Activated T-cell treated with anti-CD3 and anti-CD28 coated beads, Interleukin-2, amount 50 U/mL, for 24 hours (primary cell): Measurements from ENCODE around the gene GCAT.

Experiments used
- DNase-seq: peaks from one replicate; pipeline ENCODE4 v3.0.0-alpha.2; 2020
- H3K27ac Mint-ChIP-seq: 2 replicates; pipeline ENCODE4 v1.8.0; 2020; ENCODE audit warnings: mild to moderate bottlenecking, mixed read lengths
- H3K27me3 Mint-ChIP-seq: 2 replicates; pipeline ENCODE4 v1.8.0; 2020; ENCODE audit warnings: mixed read lengths
- H3K36me3 Mint-ChIP-seq: 2 replicates; pipeline ENCODE4 v1.8.0; 2020; ENCODE audit warnings: low read depth, mixed read lengths
- H3K4me1 Mint-ChIP-seq: 2 replicates; pipeline ENCODE4 v1.8.0; 2020; ENCODE audit warnings: low read depth, mixed read lengths
- H3K4me3 Mint-ChIP-seq: 2 replicates; pipeline ENCODE4 v1.8.0; 2020; ENCODE audit warnings: mild to moderate bottlenecking, moderate library complexity, mixed read lengths
- H3K9me3 Mint-ChIP-seq: 2 replicates; pipeline ENCODE4 v1.8.0; 2020; ENCODE audit warnings: mixed read lengths

The GCAT gene

DNA sequence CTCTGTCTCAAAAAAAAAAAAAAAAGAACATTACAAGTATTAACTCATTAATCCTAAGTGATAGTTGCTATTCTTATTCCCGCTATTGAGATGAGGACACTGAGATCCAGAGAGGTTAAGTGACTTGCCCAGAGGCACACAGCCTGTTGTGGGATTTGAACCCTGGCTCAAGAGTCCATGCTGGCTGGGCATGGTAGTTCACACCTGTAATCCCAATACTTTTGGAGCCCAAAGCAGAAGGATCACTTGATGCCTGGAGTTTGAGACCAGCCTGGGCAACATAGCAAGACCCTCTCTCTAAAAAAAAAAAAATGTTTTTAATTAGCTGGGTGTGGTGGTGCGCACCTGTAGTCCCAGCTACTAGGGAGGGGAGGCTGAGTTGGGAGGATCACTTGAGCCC is 4.1 kb downstream of the GCAT start:
- no peaks in the 10 kb centered on the region for H3K36me3 Mint-ChIP-seq
- peaks cover 13% of the 10 kb centered on the region for H3K4me1 Mint-ChIP-seq
- H3K27me3 Mint-ChIP-seq = peaks cover 57% of the 10 kb centered on the region
- no peak overlapping the region for H3K27ac Mint-ChIP-seq
- no peak overlapping the region for H3K4me3 Mint-ChIP-seq
- H3K9me3 Mint-ChIP-seq = no peaks in the 10 kb centered on the region
- no peak for DNase-seq

GRCh38 chr22:37812869-37813678 is 5.3 kb downstream of the GCAT start:
- no peak for DNase-seq
- H3K9me3 Mint-ChIP-seq = no peaks in the 10 kb centered on the region

DNA sequence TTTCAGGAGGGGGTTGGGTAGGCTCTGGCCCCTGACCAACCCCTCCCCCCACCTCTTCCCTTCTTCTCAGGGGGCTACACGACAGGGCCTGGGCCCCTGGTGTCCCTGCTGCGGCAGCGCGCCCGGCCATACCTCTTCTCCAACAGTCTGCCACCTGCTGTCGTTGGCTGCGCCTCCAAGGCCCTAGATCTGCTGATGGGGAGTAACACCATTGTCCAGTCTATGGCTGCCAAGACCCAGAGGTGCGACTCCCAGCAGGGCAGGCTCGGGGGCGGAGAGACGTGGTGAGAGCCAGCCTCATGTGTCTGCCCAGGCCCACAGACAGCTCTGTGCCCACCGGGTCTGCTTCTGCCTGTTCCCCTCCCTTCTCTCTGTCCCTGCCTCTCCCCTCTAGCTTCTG is 7.9 kb downstream of the GCAT start:
- DNase-seq = no peak
- H3K4me3 Mint-ChIP-seq = no peak overlapping the region
- H3K36me3 Mint-ChIP-seq = no peaks in the 10 kb centered on the region
- no peak overlapping the region for H3K27ac Mint-ChIP-seq
- H3K4me1 Mint-ChIP-seq = peaks cover 16% of the 10 kb centered on the region
- H3K27me3 Mint-ChIP-seq = peaks cover 46% of the 10 kb centered on the region
- no peaks in the 10 kb centered on the region for H3K9me3 Mint-ChIP-seq

More at GRCh38 chr22:37812869-37813678, 5.3 kb downstream of the GCAT start:
- peaks cover 49% of the 10 kb centered on the region for H3K27me3 Mint-ChIP-seq
- H3K36me3 Mint-ChIP-seq = no peaks in the 10 kb centered on the region
- no peak overlapping the region for H3K4me3 Mint-ChIP-seq
- H3K27ac Mint-ChIP-seq = no peak overlapping the region
- peaks cover 12% of the 10 kb centered on the region for H3K4me1 Mint-ChIP-seq

DNA sequence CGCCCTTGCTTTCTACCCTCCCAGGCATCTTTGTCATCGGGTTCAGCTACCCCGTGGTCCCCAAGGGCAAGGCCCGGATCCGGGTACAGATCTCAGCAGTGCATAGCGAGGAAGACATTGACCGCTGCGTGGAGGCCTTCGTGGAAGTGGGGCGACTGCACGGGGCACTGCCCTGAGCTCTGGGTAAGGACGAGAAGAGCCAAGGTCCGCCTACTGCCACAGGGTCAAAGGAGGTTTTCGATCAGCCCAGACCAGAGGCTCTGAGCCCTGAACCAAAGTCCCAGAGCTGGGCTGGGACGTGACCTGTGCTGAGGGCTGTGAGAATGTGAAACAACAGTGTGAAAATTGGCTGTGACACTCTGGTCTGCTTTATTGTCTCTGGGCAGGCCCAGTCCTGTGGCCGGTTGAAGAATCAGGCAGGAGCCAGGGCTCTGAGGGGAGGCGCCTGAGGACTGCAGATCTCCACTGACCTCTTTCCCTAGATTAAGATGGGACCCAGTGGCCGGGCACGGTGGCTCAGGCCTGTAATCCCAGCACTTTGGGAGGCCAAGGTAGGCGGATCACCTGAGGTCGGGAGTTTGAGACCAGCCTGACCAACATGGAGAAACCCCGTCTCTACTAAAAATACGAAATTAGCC is 8.9 kb downstream of the GCAT start:
- no peak overlapping the region for H3K4me3 Mint-ChIP-seq
- H3K4me1 Mint-ChIP-seq = peaks cover 16% of the 10 kb centered on the region
- H3K27me3 Mint-ChIP-seq = peaks cover 44% of the 10 kb centered on the region
- H3K36me3 Mint-ChIP-seq = no peaks in the 10 kb centered on the region
- no peaks in the 10 kb centered on the region for H3K9me3 Mint-ChIP-seq
- no peak overlapping the region for H3K27ac Mint-ChIP-seq
- no peak for DNase-seq

GRCh38 chr22:37817705-37818408 is 10.1 kb downstream of the GCAT start:
- Mint-ChIP-seq H3K36me3 (no peaks in the 10 kb centered on the region), H3K4me1 (peaks cover 16% of the 10 kb centered on the region), H3K27ac (no peak overlapping the region), H3K4me3 (peak overlapping the region; percentile 20), H3K27me3 (peaks cover 43% of the 10 kb centered on the region), H3K9me3 (no peaks in the 10 kb centered on the region)
- DNase-seq = peak; percentile 93

GRCh38 chr22:37818409-37819104 is 10.8 kb downstream of the GCAT start:
- Mint-ChIP-seq H3K4me1 (peaks cover 16% of the 10 kb centered on the region), H3K9me3 (no peaks in the 10 kb centered on the region), H3K4me3 (peak overlapping the region; percentile 39), H3K27me3 (peaks cover 45% of the 10 kb centered on the region), H3K27ac (no peak overlapping the region), H3K36me3 (no peaks in the 10 kb centered on the region)
- DNase-seq = peak; percentile 81

- H3K27me3 Mint-ChIP-seq = peaks cover 50% of the 10 kb centered on the region
- DNase-seq = no peak
- no peak overlapping the region for H3K4me3 Mint-ChIP-seq
Observed at GRCh38 chr22:37819105-37819433, 11.3 kb downstream of the GCAT start.

GRCh38 chr22:37820350-37820749 is 12.6 kb downstream of the GCAT start:
- no peak overlapping the region for H3K4me3 Mint-ChIP-seq
- no peaks in the 10 kb centered on the region for H3K36me3 Mint-ChIP-seq
- no peaks in the 10 kb centered on the region for H3K9me3 Mint-ChIP-seq
- DNase-seq = no peak
- no peak overlapping the region for H3K27ac Mint-ChIP-seq
- peaks cover 19% of the 10 kb centered on the region for H3K4me1 Mint-ChIP-seq
- peaks cover 54% of the 10 kb centered on the region for H3K27me3 Mint-ChIP-seq

More at GRCh38 chr22:37819105-37819433, 11.3 kb downstream of the GCAT start:
- no peaks in the 10 kb centered on the region for H3K9me3 Mint-ChIP-seq
- H3K4me1 Mint-ChIP-seq = peaks cover 16% of the 10 kb centered on the region
- H3K36me3 Mint-ChIP-seq = no peaks in the 10 kb centered on the region
- H3K27ac Mint-ChIP-seq = no peak overlapping the region

DNA sequence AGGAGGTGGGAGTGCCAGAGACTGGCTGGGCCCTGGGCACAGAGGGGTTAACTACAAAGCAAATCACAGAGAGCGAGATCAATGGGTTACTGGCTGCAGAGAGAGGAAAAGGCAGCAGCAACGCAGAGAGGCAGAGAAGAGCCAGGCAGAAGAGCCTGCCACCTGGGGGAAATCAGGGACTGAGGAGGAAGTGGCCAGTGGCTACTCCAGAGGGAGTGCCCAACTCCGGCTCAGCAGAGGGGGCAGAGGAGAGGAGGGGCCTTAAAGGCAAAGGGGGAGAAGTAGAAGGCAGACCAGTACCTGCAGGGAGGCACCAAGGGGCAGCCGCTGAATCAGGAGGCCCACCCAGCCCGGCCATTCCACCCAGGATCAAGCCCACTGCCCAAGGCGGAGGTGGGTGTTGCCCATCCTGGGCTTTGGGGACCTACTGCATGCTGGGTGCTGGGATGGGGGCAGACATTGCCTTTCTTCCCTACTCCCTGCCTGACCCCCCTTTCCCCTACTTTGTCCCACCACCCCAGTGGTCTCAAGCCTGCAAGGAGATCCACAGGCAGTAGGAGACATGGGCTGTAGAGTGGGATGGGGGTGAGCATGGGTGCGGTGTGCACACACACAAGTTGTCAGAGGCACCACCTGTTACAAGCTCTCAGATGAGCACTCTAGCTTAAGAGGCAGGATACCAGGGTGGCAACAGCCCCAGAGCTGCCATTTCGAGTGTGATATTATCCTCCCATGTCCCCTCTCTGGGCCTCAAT is 14.5 kb downstream of the GCAT start:
- no peaks in the 10 kb centered on the region for H3K9me3 Mint-ChIP-seq
- H3K27me3 Mint-ChIP-seq = peaks cover 56% of the 10 kb centered on the region
- H3K27ac Mint-ChIP-seq = no peak overlapping the region
- peaks cover 20% of the 10 kb centered on the region for H3K4me1 Mint-ChIP-seq
- no peak for DNase-seq
- no peaks in the 10 kb centered on the region for H3K36me3 Mint-ChIP-seq
- no peak overlapping the region for H3K4me3 Mint-ChIP-seq

- peak within 1 kb of the TSS; percentile 59 for H3K4me3 Mint-ChIP-seq
- DNase-seq = no peak
- peaks cover 53% of the 10 kb centered on the region for H3K27me3 Mint-ChIP-seq
- peaks cover 3% of the 10 kb centered on the region for H3K36me3 Mint-ChIP-seq
- H3K27ac Mint-ChIP-seq = no peak within 1 kb of the TSS
- H3K4me1 Mint-ChIP-seq = peaks cover 11% of the 10 kb centered on the region
- H3K9me3 Mint-ChIP-seq = no peaks in the 10 kb centered on the region
Observed at GRCh38 chr22:37823134-37823985, 15.6 kb downstream of the GCAT start, which contains the start of gene GALR3. Gene GALR3 (plus strand): TSS chr22:37823382. CDS start chr22:37823407, 25 bp downstream.

- DNase-seq = peak; percentile 50
- H3K27me3 Mint-ChIP-seq = peaks cover 41% of the 10 kb centered on the region
- H3K27ac Mint-ChIP-seq = no peak overlapping the region
- H3K4me1 Mint-ChIP-seq = peaks cover 5% of the 10 kb centered on the region
- H3K4me3 Mint-ChIP-seq = peak overlapping the region; percentile 58
- H3K9me3 Mint-ChIP-seq = no peaks in the 10 kb centered on the region
- H3K36me3 Mint-ChIP-seq = peaks cover 11% of the 10 kb centered on the region
Observed at GRCh38 chr22:37824674-37825641, 17.2 kb downstream of the GCAT start.

GRCh38 chr22:37827056-37827455 is 19.3 kb downstream of the GCAT start:
- peaks cover 5% of the 10 kb centered on the region for H3K4me1 Mint-ChIP-seq
- peaks cover 27% of the 10 kb centered on the region for H3K27me3 Mint-ChIP-seq
- DNase-seq = no peak
- peaks cover 31% of the 10 kb centered on the region for H3K36me3 Mint-ChIP-seq
- no peak overlapping the region for H3K4me3 Mint-ChIP-seq
- H3K9me3 Mint-ChIP-seq = no peaks in the 10 kb centered on the region
- no peak overlapping the region for H3K27ac Mint-ChIP-seq
